ENCODE measurements around the gene LRP1-AS.

- TF ChIP-seq POLR2AphosphoS5 (IDR thresholded peaks at IDR 0.05) (no peak), CTCF (IDR thresholded peaks at IDR 0.05) (no peak)
Measured at GRCh38 chr12:57098546-57098945, 48.9 kb downstream of the LRP1-AS start.

All from prostate gland (tissue), 2 donors.